ES-I3 (cell line): ENCODE data around the gene DDX54.

Source experiments
- H3K36me3 ChIP-seq: 2 replicates; pipeline ENCODE4 v1.6.1; 2013; ENCODE audit warnings: mild to moderate bottlenecking, low read length, control low read depth, moderate library complexity; ENCODE audit not compliant: insufficient read depth
- H3K4me1 ChIP-seq: 2 replicates; pipeline ENCODE4 v1.6.1; 2013; ENCODE audit warnings: mild to moderate bottlenecking, control low read depth, low read length; ENCODE audit not compliant: insufficient read depth
- H3K9ac ChIP-seq: 2 replicates; pipeline ENCODE4 v1.6.1; 2013; ENCODE audit warnings: low read depth, mild to moderate bottlenecking, low read length, moderate library complexity
- H3K9me3 ChIP-seq: 2 replicates; pipeline ENCODE4 v1.6.1; 2013; ENCODE audit warnings: mild to moderate bottlenecking, low read length, moderate library complexity; ENCODE audit not compliant: control insufficient read depth, insufficient read depth

The DDX54 gene

GRCh38 chr12:113108308-113108707 is 77.0 kb downstream of the DDX54 start:
- H3K9me3 ChIP-seq: no peaks in the 10 kb centered on the region
- H3K36me3 ChIP-seq: no peaks in the 10 kb centered on the region
- H3K4me1 ChIP-seq: peaks cover 7% of the 10 kb centered on the region; the same call in 1 of the 2 replicates
- no peak overlapping the region for H3K9ac ChIP-seq
